HG03439 (cell line): Measurements from ENCODE around the gene PMPCA.
"Not testable (repeated sequence)": the region's sequence is repeated elsewhere in the genome, so short reads cannot be mapped to it uniquely, and the experiment has no call there.

Experiments
- ATAC-seq: cut with Tn5 transposase; IDR thresholded peaks from one replicate; pipeline ENCODE4 v1.9.1; 2021; ENCODE audit warnings: mild to moderate bottlenecking, moderate library complexity; ENCODE audit not compliant: unreplicated experiment

Gene PMPCA

GRCh38 chr9:136409557-136410455 is 652 bp upstream of the PMPCA start:
- peak; percentile 18 for ATAC-seq

GRCh38 chr9:136411378-136411777 is 920 bp downstream of the PMPCA start:
- no peak for ATAC-seq

- no peak for ATAC-seq
Observed at GRCh38 chr9:136412962-136413361, 2.5 kb downstream of the PMPCA start.

DNA sequence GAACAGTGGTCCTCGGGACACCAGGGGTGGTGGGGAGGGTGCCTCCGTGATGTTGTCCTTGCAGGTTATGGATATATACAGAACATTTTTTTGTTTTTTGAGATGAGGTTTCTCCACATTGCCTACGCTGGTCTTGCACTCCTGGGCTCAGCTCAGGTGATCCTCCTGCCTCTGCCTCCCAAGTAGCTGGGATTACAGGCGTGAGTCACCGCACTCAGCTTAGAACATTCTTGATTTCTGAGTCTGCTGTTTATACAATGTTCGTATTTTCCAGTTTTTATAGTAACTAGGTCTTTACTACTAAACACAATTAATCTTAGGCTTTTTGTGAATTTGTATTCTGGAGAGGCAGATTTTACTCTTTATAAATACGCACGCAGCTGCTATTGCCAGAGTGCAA is 6.0 kb downstream of the PMPCA start:
- no peak for ATAC-seq

GRCh38 chr9:136416914-136417313 is 6.5 kb downstream of the PMPCA start:
- no peak for ATAC-seq

DNA sequence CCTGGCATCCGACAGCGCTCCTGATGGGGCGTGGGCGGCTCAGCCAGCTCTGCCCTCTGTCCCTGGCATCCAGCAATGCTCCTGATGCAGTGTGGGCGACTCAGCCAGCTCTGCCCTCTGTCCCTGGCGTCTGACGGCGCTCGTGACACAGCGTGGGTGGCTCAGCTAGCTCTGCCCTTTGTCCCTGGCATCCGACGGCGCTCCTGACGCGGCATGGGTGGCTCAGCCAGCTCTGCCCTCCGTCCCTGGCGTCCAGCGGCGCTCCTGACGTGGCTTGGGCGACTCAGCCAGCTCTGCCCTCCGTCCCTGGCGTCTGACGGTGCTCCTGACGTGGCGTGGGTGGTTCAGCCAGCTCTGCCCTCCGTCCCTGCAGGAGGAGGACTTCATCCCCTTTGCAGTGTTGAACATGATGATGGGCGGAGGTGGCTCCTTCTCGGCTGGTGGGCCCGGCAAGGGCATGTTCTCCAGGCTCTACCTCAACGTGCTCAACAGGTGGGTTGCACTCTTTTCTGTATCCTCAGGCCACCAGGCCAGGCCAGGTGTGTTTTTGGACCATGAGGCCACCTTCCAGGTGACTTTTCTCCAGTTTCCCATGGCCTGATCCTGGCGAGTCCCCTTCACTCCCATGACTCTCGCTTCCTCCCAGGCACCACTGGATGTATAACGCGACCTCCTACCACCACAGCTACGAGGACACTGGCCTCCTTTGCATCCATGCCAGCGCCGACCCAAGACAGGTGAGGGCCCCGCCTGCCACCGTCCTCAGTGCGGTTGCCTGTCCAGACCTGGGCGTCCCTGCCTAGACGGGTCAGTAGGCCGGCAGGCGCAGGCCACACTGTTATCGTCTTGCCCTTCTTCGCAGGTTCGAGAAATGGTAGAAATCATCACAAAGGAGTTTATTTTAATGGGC is 8.0 kb downstream of the PMPCA start:
- no peak for ATAC-seq

- no peak for ATAC-seq
Observed at GRCh38 chr9:136419092-136419420, 8.6 kb downstream of the PMPCA start.

- ATAC-seq: no peak
Observed at GRCh38 chr9:136421791-136422190, 11.3 kb downstream of the PMPCA start.

DNA sequence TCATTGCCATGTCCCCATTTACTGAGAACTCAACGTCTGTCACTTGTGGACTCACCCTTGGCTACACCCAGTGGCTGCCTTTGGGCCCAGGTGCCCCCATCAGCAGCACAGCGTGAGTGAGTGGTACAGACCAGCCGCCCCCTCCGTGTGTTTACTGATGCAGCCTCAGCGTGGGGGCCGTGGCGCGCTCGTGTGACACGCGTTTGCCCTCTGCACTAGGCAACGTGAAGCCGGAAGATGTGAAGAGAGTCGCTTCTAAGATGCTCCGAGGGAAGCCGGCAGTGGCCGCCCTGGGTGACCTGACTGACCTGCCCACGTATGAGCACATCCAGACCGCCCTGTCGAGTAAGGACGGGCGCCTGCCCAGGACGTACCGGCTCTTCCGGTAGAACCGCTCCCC is 12.4 kb downstream of the PMPCA start:
- no peak for ATAC-seq

DNA sequence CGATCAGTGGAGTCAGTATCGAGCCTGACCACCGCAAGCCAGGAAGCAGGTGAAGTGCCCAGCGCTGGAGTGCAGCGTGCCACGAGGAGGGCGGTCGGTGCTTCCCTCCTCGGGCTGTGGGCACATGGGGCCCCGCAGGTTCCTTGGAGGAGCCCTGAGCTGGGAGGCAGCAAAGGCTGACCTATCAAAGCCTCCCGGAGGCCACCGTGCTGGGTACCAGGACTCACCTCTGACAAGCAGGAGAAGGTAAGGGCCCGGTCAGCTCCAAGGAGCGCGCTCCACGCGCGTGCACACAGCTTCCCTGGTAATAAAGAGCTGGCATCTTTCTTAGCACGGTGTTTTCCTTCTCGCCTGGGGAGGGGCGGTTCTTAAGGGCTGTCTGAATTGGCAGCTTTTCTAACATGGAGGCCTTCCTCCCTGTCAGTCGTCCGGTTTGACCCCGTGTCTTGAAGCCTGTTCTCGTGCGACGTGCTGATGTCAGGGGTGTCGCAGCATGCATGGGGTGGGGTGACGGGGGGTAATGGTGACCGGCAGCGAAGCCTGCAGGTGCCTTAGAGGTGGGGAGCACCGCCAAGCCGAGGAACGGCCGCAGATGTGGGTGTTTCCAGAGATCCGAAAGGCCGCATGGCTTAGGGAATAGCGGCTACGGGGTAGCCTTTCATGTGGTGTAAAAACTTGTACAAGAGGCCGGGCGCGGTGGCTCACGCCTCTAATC is 13.1 kb downstream of the PMPCA start:
- no peak for ATAC-seq

GRCh38 chr9:136424750-136425362 is 14.4 kb downstream of the PMPCA start:
- no peak for ATAC-seq

DNA sequence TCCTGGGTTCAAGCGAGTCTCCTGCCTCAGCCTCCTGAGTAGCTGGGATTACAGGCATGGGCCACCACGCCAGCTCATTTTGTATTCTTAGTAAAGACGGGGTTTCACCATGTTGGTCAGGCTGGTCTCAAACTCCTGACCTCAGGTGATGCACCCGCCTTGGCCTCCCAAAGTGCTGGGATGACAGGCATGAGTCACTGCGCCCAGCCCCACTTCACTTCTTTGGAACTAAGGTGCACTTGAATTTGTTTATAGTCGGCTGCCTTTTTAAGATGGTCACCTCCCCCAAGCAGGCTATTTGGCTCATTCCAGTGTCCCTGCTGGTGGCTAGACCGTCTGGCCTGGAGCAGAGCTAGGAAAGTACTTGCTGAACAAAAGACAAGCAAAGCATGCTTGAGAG is 14.9 kb downstream of the PMPCA start:
- ATAC-seq: not testable (repeated sequence)

DNA sequence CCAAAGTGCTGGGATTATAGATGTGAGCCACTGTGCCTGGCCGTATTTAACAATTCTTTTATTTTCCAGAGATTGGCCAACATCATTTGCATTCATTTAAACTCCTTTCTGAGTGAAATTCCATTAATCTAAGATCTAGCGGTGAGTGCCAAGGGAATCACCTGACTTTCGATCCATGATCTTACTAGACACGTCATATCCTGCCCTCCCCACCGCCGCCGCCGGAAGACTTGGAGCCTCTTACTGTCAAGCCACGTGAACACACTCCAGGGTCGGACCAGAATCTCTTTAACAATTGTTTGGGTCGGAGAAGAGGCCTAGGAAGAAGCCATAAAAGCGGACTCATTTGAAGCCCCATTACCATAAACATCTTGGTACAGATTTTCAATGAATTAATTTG is 16.3 kb downstream of the PMPCA start:
- ATAC-seq: no peak

DNA sequence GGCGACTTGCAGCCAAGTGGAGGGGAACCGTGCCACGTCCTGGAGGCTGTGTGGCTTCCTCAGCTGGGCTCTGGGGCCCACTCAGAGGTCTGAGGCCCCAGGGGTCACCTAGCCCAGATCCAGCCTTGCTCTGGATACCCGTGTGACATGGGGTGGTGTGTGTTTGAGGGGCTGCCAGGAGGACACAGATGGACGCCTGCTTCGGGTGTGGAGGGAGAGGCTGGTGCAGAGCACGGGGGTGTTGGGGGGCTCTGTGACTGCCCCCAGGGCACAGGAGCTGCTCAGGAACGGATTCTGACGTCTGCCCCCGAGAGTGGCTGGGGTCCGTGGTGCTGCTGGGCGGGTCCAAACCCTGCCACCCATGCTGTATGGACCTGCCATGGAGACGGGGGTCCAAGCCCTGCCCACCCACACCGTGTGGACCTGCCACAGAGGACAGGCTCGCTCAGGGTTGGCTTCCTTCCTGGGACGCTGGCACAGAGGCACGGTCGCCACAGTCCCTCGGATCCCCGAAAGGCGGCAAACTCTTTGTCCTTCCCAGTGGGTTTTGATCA is 18.7 kb downstream of the PMPCA start:
- ATAC-seq: no peak

GRCh38 chr9:136429683-136430491 is 19.4 kb downstream of the PMPCA start:
- ATAC-seq: no peak

DNA sequence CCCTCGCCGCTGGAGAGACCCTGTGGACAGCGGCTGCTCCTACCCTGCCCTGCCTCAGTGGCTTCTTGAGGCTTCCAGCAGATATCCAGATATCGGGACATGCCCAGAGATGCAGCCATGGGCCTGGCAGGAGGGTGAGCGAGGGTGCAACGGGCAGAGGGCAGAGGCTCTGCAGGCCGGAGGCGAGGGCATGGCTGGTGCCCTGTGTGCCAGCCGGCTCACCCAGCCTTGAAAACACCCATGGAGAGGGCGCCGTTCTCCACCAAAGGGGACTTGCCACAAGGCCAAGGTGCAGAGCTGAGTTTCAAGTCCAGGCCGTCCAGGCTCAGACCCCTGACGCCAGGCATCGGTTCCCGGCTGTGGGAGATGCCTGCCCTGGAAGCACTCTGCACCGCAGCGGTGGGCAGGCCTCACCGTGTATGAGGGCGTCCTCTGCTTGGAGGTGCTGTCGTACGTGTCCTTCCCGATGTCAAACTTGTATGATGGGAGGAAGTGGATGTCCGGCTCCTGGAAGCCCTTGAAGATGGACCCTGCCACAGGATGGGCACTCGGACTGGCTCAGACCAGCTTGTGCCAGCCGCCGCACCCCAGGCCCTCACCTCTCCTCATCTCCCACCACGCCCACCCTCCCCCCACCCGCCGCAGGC is 20.3 kb downstream of the PMPCA start:
- no peak for ATAC-seq

DNA sequence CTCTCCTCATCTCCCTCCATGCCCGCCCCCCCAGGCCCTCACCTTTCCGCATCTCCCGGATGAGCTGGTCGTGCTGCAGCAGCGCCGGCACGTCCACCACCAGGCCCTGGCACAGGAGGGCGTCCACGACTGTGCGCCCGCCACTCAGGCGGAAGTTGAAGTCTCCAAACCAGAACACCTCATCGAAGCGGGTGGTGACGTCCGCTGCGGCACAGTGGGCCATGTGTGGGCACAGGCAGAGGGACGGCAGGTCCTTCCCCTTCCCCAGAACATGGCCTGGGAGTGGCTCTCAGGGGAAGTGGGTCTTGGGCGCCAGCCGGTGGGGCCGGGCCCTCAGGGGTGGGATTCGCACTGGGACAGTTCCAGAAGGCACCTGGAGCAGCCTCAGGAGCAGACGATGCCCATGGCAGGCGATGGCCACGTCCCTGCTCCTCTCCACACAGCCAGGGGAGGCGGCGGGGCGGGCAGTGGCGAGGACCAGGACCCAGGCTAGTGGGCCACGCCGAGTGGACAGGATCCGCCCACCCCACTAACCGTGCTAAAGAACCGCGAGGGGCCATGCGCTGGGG is 21.4 kb downstream of the PMPCA start:
- no peak for ATAC-seq

GRCh38 chr9:136432591-136432990 is 22.1 kb downstream of the PMPCA start:
- ATAC-seq: no peak
